GM12878 (cell line): ENCODE data around the gene PRRC2A. TPM values are rescaled to one million over a fixed set of nuclear protein-coding genes. Genes with fewer than 3 reads are reported as not detected.
A peak's percentile ranks its signal among the peaks of the same experiment; 100 is the strongest.

Experiments
- ATF2 ChIP-seq: IDR thresholded peaks from 2 replicates; pipeline ENCODE4 v1.6.1; 2012; ENCODE audit warnings: low read length, inconsistent platforms
- BHLHE40 ChIP-seq, 2 experiments: fragments of 450-650 bp in 1 of 2; IDR thresholded peaks; 2 replicates each; pipeline ENCODE4 v1.6.1; 2011 to 2017; ENCODE audit warnings: low read depth in 2 of 2, borderline replicate concordance in 1 of 2, improper control_type of control experiment in 1 of 2, low read length in 1 of 2, mild to moderate bottlenecking in 1 of 2
- BRCA1 ChIP-seq: IDR thresholded peaks from 2 replicates; pipeline ENCODE4 v1.6.1; 2011; ENCODE audit warnings: low read depth, low read length, improper control_type of control experiment
- CBX3 ChIP-seq: fragments of 200-600 bp; sonication (generic); IDR thresholded peaks from 2 replicates; pipeline ENCODE4 v1.6.1; 2016; ENCODE audit warnings: low read depth, borderline replicate concordance
- EZH2 ChIP-seq: IDR thresholded peaks from 2 replicates; pipeline ENCODE4 v1.6.1; 2012; ENCODE audit warnings: low read depth, mild to moderate bottlenecking, control low read depth, inconsistent platforms, low read length, borderline replicate concordance; ENCODE audit not compliant: control insufficient read depth
- FOS ChIP-seq: IDR thresholded peaks from 3 replicates; pipeline ENCODE4 v1.6.1; 2011; ENCODE audit warnings: borderline replicate concordance; ENCODE audit not compliant: insufficient read length; ENCODE audit errors: extremely low read depth
- HDAC6 ChIP-seq: fragments of 200-600 bp; sonication (generic); IDR thresholded peaks from one replicate; pipeline ENCODE4 v1.8.0; 2017; ENCODE audit warnings: antibody characterized with exemption; ENCODE audit not compliant: unreplicated experiment
- IKZF2 ChIP-seq, 2 experiments: fragments of 450-650 bp; IDR thresholded peaks; 2 replicates each; pipeline ENCODE4 v1.6.1; 2017; ENCODE audit warnings: mild to moderate bottlenecking in 2 of 2, moderate library complexity in 2 of 2
- IRF3 ChIP-seq: fragments of 450-650 bp; IDR thresholded peaks from 2 replicates; pipeline ENCODE4 v1.6.1; 2014; ENCODE audit warnings: mild to moderate bottlenecking
- NFXL1 ChIP-seq: fragments of 450-650 bp; IDR thresholded peaks from 2 replicates; pipeline ENCODE4 v1.6.1; 2017; ENCODE audit warnings: antibody characterized with exemption, mild to moderate bottlenecking, borderline replicate concordance
- NFYA ChIP-seq: IDR thresholded peaks from 2 replicates; pipeline ENCODE4 v1.6.1; 2011; ENCODE audit warnings: low read depth, mild to moderate bottlenecking, low read length, improper control_type of control experiment, borderline replicate concordance
- PAX8 ChIP-seq: fragments of 450-650 bp; IDR thresholded peaks from 2 replicates; pipeline ENCODE4 v1.6.1; 2017; ENCODE audit warnings: mild to moderate bottlenecking, moderate library complexity
- PKNOX1 ChIP-seq: fragments of 450-650 bp; IDR thresholded peaks from 2 replicates; pipeline ENCODE4 v1.6.1; 2016; ENCODE audit warnings: mild to moderate bottlenecking
- RAD51 ChIP-seq: fragments of 450-650 bp; IDR thresholded peaks from 2 replicates; pipeline ENCODE4 v1.6.1; 2016; ENCODE audit warnings: moderate library complexity, mild to moderate bottlenecking, inconsistent platforms
- RCOR1 ChIP-seq: conservative IDR thresholded peaks from 2 replicates; pipeline ENCODE4 v1.6.1; 2012; ENCODE audit warnings: low read depth, low read length, improper control_type of control experiment
- SUZ12 ChIP-seq: fragments of 200-600 bp; sonication (generic); IDR thresholded peaks from one replicate; pipeline ENCODE4 v1.6.1; 2018; ENCODE audit warnings: antibody characterized with exemption, mild to moderate bottlenecking; ENCODE audit not compliant: unreplicated experiment
- USF2 ChIP-seq: IDR thresholded peaks from 2 replicates; pipeline ENCODE4 v1.6.1; 2011; ENCODE audit warnings: low read depth, low read length, improper control_type of control experiment, borderline replicate concordance
- WRNIP1 ChIP-seq: IDR thresholded peaks from 2 replicates; pipeline ENCODE4 v1.6.1; 2011; ENCODE audit warnings: low read depth, low read length, improper control_type of control experiment, borderline replicate concordance
- polyA plus RNA-seq, 11 experiments: library from polyadenylated mRNA; depleted of rRNA in 4 of 11; unstranded in 6 of 11; stranded (reverse) in 5 of 11; fragments of >200 nt; fragmentation: Nextera tagmentation in 4 of 11; fragmentation: Illumina TruSeq in 1 of 11; extraction: Ambion mirVana in 4 of 11; extraction: Trizol in 1 of 11; gene quantifications; 1 replicate in 1 of 11; 2 replicates in 10 of 11; pipeline versions ENCODE4 v1.2.1 to v1.2.3, GENCODE V29; 2011 to 2016; ENCODE audit warnings: inconsistent platforms in 2 of 11, missing spikeins in 2 of 11, low read depth in 1 of 11
- total RNA-seq, 4 experiments: library from RNA; depleted of rRNA in 3 of 4; stranded (reverse); fragments of >200 nt in 3 of 4; fragmentation: Illumina TruSeq in 1 of 4; extraction: Trizol in 1 of 4; gene quantifications; 2 replicates each; pipeline versions ENCODE4 v1.2.1 to v1.2.3, GENCODE V29; 2013 to 2021
- TF ChIP-seq, protein P1 (sequence below): IDR thresholded peaks from 2 replicates; pipeline ENCODE4 v1.6.1; 2012; ENCODE audit warnings: improper control_type of control experiment, low read depth, low read length; ENCODE audit not compliant: insufficient replicate concordance

PRRC2A gene
- total and polyA plus RNA-seq, 10 of the 15 experiments (the other 5 are each of a cell fraction or from before 2014, with no cell fraction given): 0.40 to 244 (median 61.3) TPM

DNA sequence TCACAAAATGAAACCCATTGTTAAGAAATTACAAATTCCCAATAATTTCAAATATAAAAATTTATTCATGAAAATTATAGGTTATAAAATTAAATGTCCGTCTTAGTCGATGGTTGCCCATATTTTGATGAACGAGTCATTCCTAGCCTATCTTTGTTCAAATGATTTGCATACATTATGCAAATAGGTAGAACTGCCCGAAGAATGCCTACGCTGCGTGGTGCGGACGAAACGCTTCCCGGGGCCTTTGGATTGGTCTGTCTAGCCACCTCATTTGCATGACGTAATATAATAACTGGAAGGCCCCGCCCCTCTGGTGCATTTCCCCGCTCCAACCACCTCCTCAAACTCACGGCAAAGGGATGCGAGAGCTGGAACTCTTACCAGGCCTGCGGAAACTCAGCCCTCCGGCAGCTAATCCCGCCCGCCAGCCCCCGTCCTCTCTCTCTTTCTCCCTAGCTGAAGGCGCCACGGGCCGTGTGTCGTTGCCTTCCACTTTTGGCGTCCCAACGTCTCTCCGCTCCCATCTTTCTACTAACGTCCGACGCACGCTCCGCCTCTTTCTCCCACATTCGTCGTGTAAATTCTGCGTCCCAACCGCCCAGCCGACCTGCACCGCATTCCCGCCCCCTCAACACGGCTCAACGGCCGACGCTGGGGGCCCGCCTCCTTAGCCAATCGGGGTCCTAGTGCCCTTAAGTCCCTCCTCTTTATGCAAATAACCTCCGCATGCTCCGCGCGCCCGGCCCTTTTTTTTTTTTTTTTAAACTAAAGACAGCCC, 520 bp upstream of the PRRC2A start (continued):
- TF ChIP-seq USF2: no peak; the same call in 1 of the 2 replicates
- TF ChIP-seq NFYA: no peak
- TF ChIP-seq ATF2: no peak
- no peak for TF ChIP-seq EZH2
- no peak for TF ChIP-seq WRNIP1
- TF ChIP-seq FOS: no peak
- TF ChIP-seq RCOR1: no peak
- peak; percentile 51 for TF ChIP-seq HDAC6
- no peak for TF ChIP-seq NFXL1
- 0 out of 2 replicates have a peak, but pooled peaks have one; percentile 19 for TF ChIP-seq RAD51
- TF ChIP-seq SUZ12: no peak
- TF ChIP-seq PAX8: no peak
- TF ChIP-seq IRF3: no peak; the same call in 1 of the 2 replicates
- no peak for TF ChIP-seq CBX3
- TF ChIP-seq PKNOX1: peak; percentile 57; the same call in 1 of the 2 replicates
- no peak for TF ChIP-seq BRCA1
- TF ChIP-seq BHLHE40 (IDR thresholded peaks at IDR 0.05; ENCODE audit: borderline replicate concordance in 1 of 2, low read depth in 2 of 2, low read length in 1 of 2): peak; percentile 64 to 66; a peak in 2 of 4 replicates
- TF ChIP-seq IKZF2 (IDR thresholded peaks at IDR 0.05): peak; percentile 83 to 90
- TF ChIP-seq, protein P1, sequence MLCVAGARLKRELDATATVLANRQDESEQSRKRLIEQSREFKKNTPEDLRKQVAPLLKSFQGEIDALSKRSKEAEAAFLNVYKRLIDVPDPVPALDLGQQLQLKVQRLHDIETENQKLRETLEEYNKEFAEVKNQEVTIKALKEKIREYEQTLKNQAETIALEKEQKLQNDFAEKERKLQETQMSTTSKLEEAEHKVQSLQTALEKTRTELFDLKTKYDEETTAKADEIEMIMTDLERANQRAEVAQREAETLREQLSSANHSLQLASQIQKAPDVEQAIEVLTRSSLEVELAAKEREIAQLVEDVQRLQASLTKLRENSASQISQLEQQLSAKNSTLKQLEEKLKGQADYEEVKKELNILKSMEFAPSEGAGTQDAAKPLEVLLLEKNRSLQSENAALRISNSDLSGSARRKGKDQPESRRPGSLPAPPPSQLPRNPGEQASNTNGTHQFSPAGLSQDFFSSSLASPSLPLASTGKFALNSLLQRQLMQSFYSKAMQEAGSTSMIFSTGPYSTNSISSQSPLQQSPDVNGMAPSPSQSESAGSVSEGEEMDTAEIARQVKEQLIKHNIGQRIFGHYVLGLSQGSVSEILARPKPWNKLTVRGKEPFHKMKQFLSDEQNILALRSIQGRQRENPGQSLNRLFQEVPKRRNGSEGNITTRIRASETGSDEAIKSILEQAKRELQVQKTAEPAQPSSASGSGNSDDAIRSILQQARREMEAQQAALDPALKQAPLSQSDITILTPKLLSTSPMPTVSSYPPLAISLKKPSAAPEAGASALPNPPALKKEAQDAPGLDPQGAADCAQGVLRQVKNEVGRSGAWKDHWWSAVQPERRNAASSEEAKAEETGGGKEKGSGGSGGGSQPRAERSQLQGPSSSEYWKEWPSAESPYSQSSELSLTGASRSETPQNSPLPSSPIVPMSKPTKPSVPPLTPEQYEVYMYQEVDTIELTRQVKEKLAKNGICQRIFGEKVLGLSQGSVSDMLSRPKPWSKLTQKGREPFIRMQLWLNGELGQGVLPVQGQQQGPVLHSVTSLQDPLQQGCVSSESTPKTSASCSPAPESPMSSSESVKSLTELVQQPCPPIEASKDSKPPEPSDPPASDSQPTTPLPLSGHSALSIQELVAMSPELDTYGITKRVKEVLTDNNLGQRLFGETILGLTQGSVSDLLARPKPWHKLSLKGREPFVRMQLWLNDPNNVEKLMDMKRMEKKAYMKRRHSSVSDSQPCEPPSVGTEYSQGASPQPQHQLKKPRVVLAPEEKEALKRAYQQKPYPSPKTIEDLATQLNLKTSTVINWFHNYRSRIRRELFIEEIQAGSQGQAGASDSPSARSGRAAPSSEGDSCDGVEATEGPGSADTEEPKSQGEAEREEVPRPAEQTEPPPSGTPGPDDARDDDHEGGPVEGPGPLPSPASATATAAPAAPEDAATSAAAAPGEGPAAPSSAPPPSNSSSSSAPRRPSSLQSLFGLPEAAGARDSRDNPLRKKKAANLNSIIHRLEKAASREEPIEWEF: no peak
